GM12892 (cell line): ENCODE data around the gene NFKBIZ.

Source experiments
- POLR2A ChIP-seq: IDR thresholded peaks from 2 replicates; pipeline ENCODE4 v1.6.1; 2011; ENCODE audit warnings: low read depth, low read length, control low read depth
- TAF1 ChIP-seq: IDR thresholded peaks from 2 replicates; pipeline ENCODE4 v1.6.1; 2011; ENCODE audit warnings: low read depth, mild to moderate bottlenecking, control low read depth, low read length, borderline replicate concordance

- no peak for TF ChIP-seq POLR2A
- TF ChIP-seq TAF1 = no peak
Observed at GRCh38 chr3:101873619-101874018, 24.3 kb downstream of the NFKBIZ start.
